B cell (primary cell): ENCODE measurements around the gene VKORC1.

Source experiments
- CTCF ChIP-seq: fragments of 200-600 bp; IDR thresholded peaks from one replicate; pipeline ENCODE4 v1.8.0; 2022; ENCODE audit warnings: antibody characterized with exemption, mild to moderate bottlenecking
- EZH2 ChIP-seq: IDR thresholded peaks from 2 replicates; pipeline ENCODE4 v1.6.1; 2012; ENCODE audit warnings: borderline replicate concordance, low read depth, mild to moderate bottlenecking, moderate library complexity, low read length; ENCODE audit not compliant: insufficient read depth, poor library complexity, severe bottlenecking

GRCh38 chr16:31080035-31080629 lies 14.5 kb downstream of the VKORC1 start:
- TF ChIP-seq CTCF: no peak
- no peak for TF ChIP-seq EZH2
